GM12874 (cell line): ENCODE results near the gene KRT16.

Source experiments
- TF ChIP-seq, protein P1 (sequence below): IDR thresholded peaks from 2 replicates; pipeline ENCODE4 v1.5.1; 2011; ENCODE audit warnings: low read depth, mild to moderate bottlenecking, control low read depth, low read length, moderate library complexity; ENCODE audit not compliant: insufficient read depth

The KRT16 gene

DNA sequence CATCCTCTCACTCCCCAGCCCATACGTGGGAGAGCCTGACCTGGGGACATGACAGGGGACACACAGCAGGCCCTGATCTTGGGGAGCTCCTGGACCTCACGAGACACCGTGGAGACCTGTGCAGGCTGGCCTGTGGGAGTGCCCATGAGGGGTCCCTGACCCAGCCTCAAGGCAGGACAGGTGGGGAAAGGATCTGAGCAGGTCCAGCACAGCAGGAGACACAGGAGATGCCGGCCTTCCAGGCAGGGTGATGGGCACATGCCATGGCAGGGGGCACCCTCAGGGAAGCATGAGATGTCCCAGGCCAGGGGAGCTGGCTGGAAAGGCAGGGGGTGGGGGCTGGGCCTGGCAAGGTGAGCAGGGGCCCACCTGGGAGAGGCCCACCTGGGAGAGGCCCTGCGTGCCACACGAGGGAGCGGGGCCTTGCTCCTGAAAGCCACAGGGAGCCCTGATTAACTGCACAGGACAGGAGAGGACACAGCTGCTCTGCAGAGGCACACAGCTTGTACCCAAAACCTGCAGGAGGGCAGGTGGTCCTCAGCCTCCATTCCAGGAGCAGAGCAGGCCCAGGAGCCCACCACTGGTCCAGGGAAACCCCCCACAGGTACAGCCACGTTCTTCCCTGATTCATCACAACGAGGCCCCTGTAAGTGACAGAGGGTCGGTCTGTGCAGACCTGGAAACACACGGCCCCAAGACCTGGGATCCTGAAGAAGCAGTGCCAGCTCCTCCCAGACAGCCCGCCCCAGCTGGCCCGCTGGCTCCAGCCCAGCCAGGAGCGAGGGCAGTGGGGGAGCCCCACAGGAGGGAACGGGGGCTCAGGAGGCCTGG, 38.4 kb upstream of the KRT16 start:
- TF ChIP-seq, protein P1, sequence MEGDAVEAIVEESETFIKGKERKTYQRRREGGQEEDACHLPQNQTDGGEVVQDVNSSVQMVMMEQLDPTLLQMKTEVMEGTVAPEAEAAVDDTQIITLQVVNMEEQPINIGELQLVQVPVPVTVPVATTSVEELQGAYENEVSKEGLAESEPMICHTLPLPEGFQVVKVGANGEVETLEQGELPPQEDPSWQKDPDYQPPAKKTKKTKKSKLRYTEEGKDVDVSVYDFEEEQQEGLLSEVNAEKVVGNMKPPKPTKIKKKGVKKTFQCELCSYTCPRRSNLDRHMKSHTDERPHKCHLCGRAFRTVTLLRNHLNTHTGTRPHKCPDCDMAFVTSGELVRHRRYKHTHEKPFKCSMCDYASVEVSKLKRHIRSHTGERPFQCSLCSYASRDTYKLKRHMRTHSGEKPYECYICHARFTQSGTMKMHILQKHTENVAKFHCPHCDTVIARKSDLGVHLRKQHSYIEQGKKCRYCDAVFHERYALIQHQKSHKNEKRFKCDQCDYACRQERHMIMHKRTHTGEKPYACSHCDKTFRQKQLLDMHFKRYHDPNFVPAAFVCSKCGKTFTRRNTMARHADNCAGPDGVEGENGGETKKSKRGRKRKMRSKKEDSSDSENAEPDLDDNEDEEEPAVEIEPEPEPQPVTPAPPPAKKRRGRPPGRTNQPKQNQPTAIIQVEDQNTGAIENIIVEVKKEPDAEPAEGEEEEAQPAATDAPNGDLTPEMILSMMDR, result no peak

DNA sequence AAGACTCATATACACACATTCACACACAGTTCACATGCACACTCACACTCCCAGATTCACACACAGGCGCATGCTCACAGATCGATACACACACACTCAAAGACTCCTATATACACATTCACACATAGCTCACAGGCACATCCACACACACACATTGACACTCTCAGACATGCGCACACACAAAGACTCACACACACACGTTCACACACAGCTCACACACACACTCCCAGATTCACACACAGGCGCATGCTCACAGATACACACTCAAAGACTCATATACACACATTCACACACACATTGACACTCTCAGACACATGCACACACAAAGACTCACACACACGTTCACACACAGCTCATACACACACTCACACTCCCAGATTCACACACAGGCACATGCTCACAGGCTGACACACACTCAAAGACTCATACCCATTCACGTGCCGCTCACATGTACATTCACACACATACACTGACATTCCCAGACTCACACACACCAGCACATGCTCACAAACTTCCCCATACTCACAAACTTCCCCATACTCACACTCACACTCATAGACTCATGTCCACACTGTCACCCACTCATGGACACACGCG, 37.5 kb upstream of the KRT16 start:
- TF ChIP-seq, protein P1, result no peak

DNA sequence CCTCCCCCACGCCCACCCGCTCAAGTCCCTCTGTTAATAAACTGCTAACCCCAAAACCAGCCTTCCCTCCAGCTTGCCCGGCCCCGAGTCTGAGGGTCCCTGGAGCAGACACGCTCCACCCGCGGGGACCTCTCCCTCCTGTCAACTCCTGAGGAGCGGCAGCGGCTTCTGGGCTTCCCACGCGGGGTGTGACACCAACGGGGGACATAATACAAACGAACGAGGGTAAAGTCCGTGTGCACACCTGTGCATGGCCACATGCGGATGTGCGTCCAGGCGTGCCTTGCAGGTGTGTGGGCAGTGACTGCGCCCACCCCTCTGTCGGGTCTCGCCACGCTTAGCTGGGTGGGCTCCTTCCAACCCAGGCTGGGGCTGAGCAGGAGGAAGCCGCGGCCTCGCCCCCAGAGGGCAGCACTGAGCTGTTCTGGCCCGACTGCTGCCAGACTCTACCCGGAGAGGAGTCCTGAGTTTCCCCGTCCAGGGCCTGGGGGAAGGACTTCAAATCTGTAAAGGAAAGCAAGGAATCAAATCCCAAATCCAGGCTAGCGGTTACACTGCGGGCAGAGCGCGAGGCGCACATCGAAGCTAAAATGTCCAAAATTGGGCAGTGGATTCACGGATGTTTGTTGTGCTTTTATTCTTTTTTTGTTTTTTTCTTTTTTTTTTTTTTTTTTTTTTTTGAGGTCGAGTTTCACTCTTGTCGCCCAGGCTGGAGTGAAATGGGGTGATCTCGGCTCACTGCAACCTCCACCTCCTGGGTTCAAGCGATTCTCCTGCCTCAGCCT, 36.0 kb upstream of the KRT16 start:
- TF ChIP-seq, protein P1, result peak; percentile 97

DNA sequence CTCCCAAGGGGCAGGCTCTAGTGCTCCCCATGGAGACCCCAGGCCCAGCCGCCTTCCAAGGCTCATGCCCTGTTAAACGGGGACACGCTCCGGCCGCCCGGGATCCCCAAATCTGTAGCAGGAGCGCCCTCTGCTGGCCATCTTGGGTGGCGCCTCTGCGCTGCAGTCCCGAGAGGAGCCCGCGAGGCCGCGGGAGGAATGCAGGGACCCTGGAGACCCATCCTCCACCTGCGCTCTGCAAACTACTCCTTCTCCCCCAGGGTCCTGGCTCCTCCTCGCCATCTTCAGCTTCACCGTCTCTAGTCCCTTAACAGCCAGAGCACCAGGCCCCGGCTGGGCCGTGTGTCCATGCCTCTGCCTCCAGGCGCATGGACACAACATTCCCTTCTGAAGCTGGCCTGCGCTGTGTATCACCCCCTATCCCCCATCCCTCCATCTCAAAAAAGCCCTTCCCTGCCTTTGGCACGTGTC, 35.4 kb upstream of the KRT16 start:
- TF ChIP-seq, protein P1, result peak; percentile 96

DNA sequence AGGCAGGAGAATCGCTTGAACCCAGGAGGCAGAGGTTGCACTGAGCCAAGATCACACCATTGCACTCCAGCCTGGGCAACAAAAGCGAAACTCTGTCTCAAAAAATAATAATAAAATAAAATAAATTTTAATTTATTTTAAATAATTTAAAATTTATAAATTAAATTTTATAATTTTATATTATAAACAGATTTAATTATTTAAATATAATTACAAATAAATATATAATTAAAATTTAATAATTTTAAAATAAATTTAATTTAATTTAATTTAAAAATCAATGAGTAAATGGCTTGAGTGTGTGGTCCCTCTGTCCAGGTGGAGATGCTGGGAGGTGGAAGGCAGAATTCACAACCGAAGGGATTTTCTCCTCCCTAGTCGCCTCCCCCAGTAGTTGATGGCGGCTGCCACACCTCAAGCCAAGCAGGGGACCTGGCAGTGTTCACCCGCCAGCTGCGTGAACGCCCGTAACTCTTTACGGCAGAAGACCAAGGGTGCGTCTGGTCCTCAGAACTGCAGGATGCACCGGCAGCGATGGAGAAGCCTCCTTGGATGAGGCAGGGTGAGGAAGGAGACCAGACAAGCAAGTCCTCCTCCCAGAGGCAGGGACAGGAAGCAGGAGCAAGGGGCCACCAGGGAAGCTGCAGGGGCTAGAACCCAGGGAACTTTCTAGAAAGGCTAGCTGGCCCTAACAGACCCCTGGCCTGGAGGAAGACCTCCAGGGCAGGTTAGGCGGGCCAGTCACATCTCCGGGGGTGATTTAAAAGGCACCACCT, 34.7 kb upstream of the KRT16 start:
- TF ChIP-seq, protein P1, result no peak

DNA sequence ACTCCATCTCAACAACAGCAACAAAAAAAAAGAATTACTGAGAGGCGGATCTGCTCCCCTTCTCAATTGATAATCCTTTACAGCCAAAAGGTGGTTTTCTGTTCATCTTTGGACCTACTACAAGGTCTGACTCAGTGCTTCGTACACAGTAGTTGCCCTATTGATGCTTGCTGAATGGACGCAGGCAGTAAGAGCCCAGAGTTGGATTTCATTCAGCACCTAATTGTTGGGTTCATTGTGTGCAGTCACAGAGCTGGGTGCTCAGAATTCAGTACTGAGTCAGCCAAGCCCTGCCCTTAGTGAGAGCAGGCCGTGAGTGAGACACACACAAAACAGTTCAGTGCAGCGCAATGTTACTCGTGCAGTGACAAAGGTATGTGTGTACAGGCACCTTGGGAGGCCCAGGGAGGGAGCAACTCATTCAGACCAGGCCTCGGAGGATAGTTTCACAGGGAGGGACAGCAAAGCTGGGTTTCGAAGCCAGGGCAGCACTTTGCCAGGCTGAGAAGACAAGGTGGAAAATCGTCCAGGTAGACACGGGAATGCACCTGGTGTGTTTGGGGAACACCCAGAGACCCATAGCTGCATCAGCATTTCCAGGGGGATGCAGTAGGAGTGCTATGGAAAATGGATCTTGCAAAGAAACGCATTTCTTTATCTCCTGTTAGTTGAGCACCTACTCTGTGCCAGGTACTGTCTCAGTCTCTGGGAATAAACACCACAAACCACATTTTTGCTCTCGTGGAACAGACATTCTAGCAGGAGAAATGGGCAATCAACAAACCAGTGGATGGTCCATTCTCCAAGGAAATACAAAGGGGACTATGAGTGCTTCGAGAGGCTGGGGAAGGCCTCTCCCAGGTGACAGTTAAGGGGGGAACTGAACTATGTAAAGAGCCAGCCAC, 29.9 kb upstream of the KRT16 start:
- TF ChIP-seq, protein P1, result no peak
